Left renal pelvis (tissue), 4 donors: Measurements from ENCODE around the gene MXD4. TPM values are rescaled to one million over a fixed set of nuclear protein-coding genes. Genes with fewer than 3 reads are reported as not detected.

Source experiments
- DNase-seq, 4 donors: peaks; one replicate each; pipeline ENCODE4 v3.0.0-alpha.2; 2013; ENCODE audit warnings: low read depth in 4 of 4, low spot score in 3 of 4
- polyA plus RNA-seq, 4 donors: library from polyadenylated mRNA; unstranded; fragments of 120-200 nt; gene quantifications; one replicate each; pipeline ENCODE4 v1.2.1, GENCODE V29; 2013; ENCODE audit not compliant: insufficient read length in 4 of 4

MXD4 gene
- polyA plus RNA-seq, 4 donors, result 45.9 to 74.8 (median 58.4) TPM

- DNase-seq, result no peak
These were observed 30.8 kb upstream of the MXD4 start for GRCh38 chr4:2292646-2293108.

GRCh38 chr4:2291705-2292645 is 30.1 kb upstream of the MXD4 start:
- DNase-seq, result no peak

GRCh38 chr4:2290974-2291704 is 29.2 kb upstream of the MXD4 start:
- no peak for DNase-seq

GRCh38 chr4:2290488-2290887 is 28.6 kb upstream of the MXD4 start:
- no peak for DNase-seq

- no peak for DNase-seq
These were observed 28.0 kb upstream of the MXD4 start for GRCh38 chr4:2289955-2290333.

- DNase-seq, result no peak
These were observed 27.5 kb upstream of the MXD4 start for GRCh38 chr4:2289311-2289954.

- no peak for DNase-seq
These were observed 26.2 kb upstream of the MXD4 start for GRCh38 chr4:2288051-2288541.

GRCh38 chr4:2287594-2287915 is 25.6 kb upstream of the MXD4 start:
- DNase-seq, result no peak

GRCh38 chr4:2286904-2287593 is 25.1 kb upstream of the MXD4 start:
- DNase-seq, result no peak

GRCh38 chr4:2285613-2286381 is 23.9 kb upstream of the MXD4 start:
- no peak for DNase-seq

GRCh38 chr4:2284934-2285612 is 23.2 kb upstream of the MXD4 start:
- DNase-seq, result no peak

GRCh38 chr4:2284161-2284933 is 22.4 kb upstream of the MXD4 start:
- DNase-seq, result no peak

- DNase-seq, result no peak
These were observed 21.3 kb upstream of the MXD4 start for GRCh38 chr4:2283199-2283711.

- DNase-seq, result no peak
These were observed 19.9 kb upstream of the MXD4 start for GRCh38 chr4:2281575-2282343.

GRCh38 chr4:2280531-2281300 is 18.8 kb upstream of the MXD4 start:
- DNase-seq, result no peak

- DNase-seq, result no peak
These were observed 16.0 kb upstream of the MXD4 start for GRCh38 chr4:2277956-2278355.
